EL (cell line): ENCODE results near the gene KDM2A.
A peak's percentile ranks its signal among the peaks of the same experiment; 100 is the strongest.

Experiments
- DNase-seq: peaks from one replicate; pipeline ENCODE4 v3.0.0-alpha.2; 2016

The KDM2A gene

GRCh38 chr11:67118801-67119584 lies at the start of gene KDM2A:
TSS of gene KDM2A (plus strand) at chr11:67119263. CDS start at chr11:67121317, 2,054 bp downstream.
- DNase-seq: peak; percentile 99

- peak; percentile 35 for DNase-seq
Measured at GRCh38 chr11:67071420-67072284, 47.4 kb upstream of the KDM2A start.

- DNase-seq: no peak
Measured at GRCh38 chr11:67072295-67072694, 46.8 kb upstream of the KDM2A start.

- no peak for DNase-seq
Measured at GRCh38 chr11:67073908-67074307, 45.2 kb upstream of the KDM2A start.

- DNase-seq: no peak
Measured at GRCh38 chr11:67076202-67076601, 42.9 kb upstream of the KDM2A start.

- no peak for DNase-seq
Measured at GRCh38 chr11:67079065-67079705, 39.9 kb upstream of the KDM2A start.

GRCh38 chr11:67082071-67082791 lies 36.8 kb upstream of the KDM2A start:
- DNase-seq: peak; percentile 26

- no peak for DNase-seq
Measured at GRCh38 chr11:67083786-67084366, 35.2 kb upstream of the KDM2A start.

- no peak for DNase-seq
Measured at GRCh38 chr11:67085617-67086016, 33.4 kb upstream of the KDM2A start.

- no peak for DNase-seq
Measured at GRCh38 chr11:67090717-67091116, 28.3 kb upstream of the KDM2A start.

GRCh38 chr11:67095214-67095507 lies 23.9 kb upstream of the KDM2A start:
- no peak for DNase-seq

GRCh38 chr11:67098799-67099429 lies 20.1 kb upstream of the KDM2A start:
- DNase-seq: no peak

GRCh38 chr11:67099831-67100324 lies 19.2 kb upstream of the KDM2A start:
- no peak for DNase-seq

- DNase-seq: no peak
Measured at GRCh38 chr11:67102664-67103063, 16.4 kb upstream of the KDM2A start.

GRCh38 chr11:67105964-67106363 lies 13.1 kb upstream of the KDM2A start:
- no peak for DNase-seq

GRCh38 chr11:67111261-67111660 lies 7.8 kb upstream of the KDM2A start:
- no peak for DNase-seq

- DNase-seq: no peak
Measured at GRCh38 chr11:67113231-67113721, 5.8 kb upstream of the KDM2A start.

- DNase-seq: no peak
Measured at GRCh38 chr11:67114275-67114896, 4.7 kb upstream of the KDM2A start.

GRCh38 chr11:67116758-67117105 lies 2.3 kb upstream of the KDM2A start:
- no peak for DNase-seq

- no peak for DNase-seq
Measured at GRCh38 chr11:67117176-67117575, 1.9 kb upstream of the KDM2A start.

GRCh38 chr11:67117672-67118180 lies 1.3 kb upstream of the KDM2A start:
- peak; percentile 21 for DNase-seq
